Panc1 (cell line): Measurements from ENCODE around the gene PCSK5.

Source experiments
- CTCF ChIP-seq: fragments of 450-650 bp; IDR thresholded peaks from 2 replicates; pipeline ENCODE4 v1.5.1; 2017; ENCODE audit warnings: mild to moderate bottlenecking
- POLR2AphosphoS5 ChIP-seq: IDR thresholded peaks from 2 replicates; pipeline ENCODE4 v1.6.1; 2012; ENCODE audit warnings: mild to moderate bottlenecking, low read depth, low read length, moderate library complexity
- REST ChIP-seq, 2 experiments: IDR thresholded peaks; 2 replicates each; pipeline ENCODE4 v1.6.1; 2011 to 2012; ENCODE audit warnings: low read depth in 2 of 2, control low read depth in 1 of 2, low read length in 1 of 2, mild to moderate bottlenecking in 1 of 2, moderate library complexity in 1 of 2; ENCODE audit not compliant: insufficient read depth in 1 of 2
- SIN3A ChIP-seq: IDR thresholded peaks from 2 replicates; pipeline ENCODE4 v1.6.1; 2012; ENCODE audit warnings: low read depth, mild to moderate bottlenecking, low read length, moderate library complexity, borderline replicate concordance; ENCODE audit not compliant: insufficient read depth
- TCF7L2 ChIP-seq: IDR thresholded peaks from 2 replicates; pipeline ENCODE4 v1.6.1; 2011; ENCODE audit warnings: mild to moderate bottlenecking, low read depth, low read length, inconsistent platforms

- no peak for TF ChIP-seq POLR2AphosphoS5
- TF ChIP-seq CTCF, result no peak
- no peak for TF ChIP-seq SIN3A
- no peak for TF ChIP-seq TCF7L2
- TF ChIP-seq REST (IDR thresholded peaks at IDR 0.05; ENCODE audit: insufficient read depth in 1 of 2, low read depth in 2 of 2, low read length in 1 of 2), result no peak
These were observed 237.2 kb downstream of the PCSK5 start for GRCh38 chr9:76127637-76128036.
